HT1080 (cell line): ENCODE data around the gene DCST1. TPM values are rescaled to one million over a fixed set of nuclear protein-coding genes. Genes with fewer than 3 reads are reported as not detected.

ENCODE experiments used
- DNase-seq: peaks from one replicate; pipeline ENCODE4 v3.0.0-alpha.2; 2015; ENCODE audit warnings: low read depth
- total RNA-seq: library from RNA; depleted of rRNA; stranded (reverse); fragments of >200 nt; shearing (Covaris generic); gene quantifications from 2 replicates; pipeline ENCODE4 v1.2.3, GENCODE V29; 2014

Gene DCST1
- total RNA-seq, 1 experiment from 2014 or later, result not detected

GRCh38 chr1:155000726-155001424 is 32.7 kb upstream of the DCST1 start:
- peak; percentile 86 for DNase-seq

GRCh38 chr1:155001425-155001674 is 32.3 kb upstream of the DCST1 start:
- DNase-seq, result no peak

GRCh38 chr1:155001675-155002463 is 31.8 kb upstream of the DCST1 start:
- DNase-seq, result peak; percentile 89

GRCh38 chr1:155002464-155003226 is 31.0 kb upstream of the DCST1 start, which contains the start of gene ZBTB7B:
ZBTB7B (plus strand) TSS chr1:155002802; CDS start chr1:155014661, 11,859 bp downstream.
- DNase-seq, result no peak

- no peak for DNase-seq
Observed at GRCh38 chr1:155003227-155003765, 30.3 kb upstream of the DCST1 start.

- DNase-seq, result peak; percentile 60
Observed at GRCh38 chr1:155003766-155004351, 29.8 kb upstream of the DCST1 start.

GRCh38 chr1:155004352-155005075 is 29.1 kb upstream of the DCST1 start:
- no peak for DNase-seq

GRCh38 chr1:155005076-155006011 is 28.3 kb upstream of the DCST1 start:
- peak; percentile 41 for DNase-seq

- no peak for DNase-seq
Observed at GRCh38 chr1:155006601-155007101, 27.0 kb upstream of the DCST1 start.

- DNase-seq, result no peak
Observed at GRCh38 chr1:155007251-155007828, 26.3 kb upstream of the DCST1 start.

- DNase-seq, result no peak
Observed at GRCh38 chr1:155008015-155008941, 25.3 kb upstream of the DCST1 start.

GRCh38 chr1:155009221-155009711 is 24.4 kb upstream of the DCST1 start:
- no peak for DNase-seq

- DNase-seq, result no peak
Observed at GRCh38 chr1:155009742-155010141, 23.9 kb upstream of the DCST1 start.

- no peak for DNase-seq
Observed at GRCh38 chr1:155010211-155010918, 23.3 kb upstream of the DCST1 start.

- no peak for DNase-seq
Observed at GRCh38 chr1:155011004-155011416, 22.6 kb upstream of the DCST1 start.

- no peak for DNase-seq
Observed at GRCh38 chr1:155011437-155012025, 22.1 kb upstream of the DCST1 start.
